Tibial nerve (tissue), 4 donors: ENCODE results near the gene PEX26. TPM values are rescaled to one million over a fixed set of nuclear protein-coding genes. Genes with fewer than 3 reads are reported as not detected.
A peak's percentile ranks its signal among the peaks of the same experiment; 100 is the strongest.

Source experiments
- DNase-seq, 2 donors: peaks; one replicate each; pipeline ENCODE4 v3.0.0-alpha.2; 2019; ENCODE audit warnings: low spot score in 2 of 2
- H3K27ac ChIP-seq, 4 donors: fragments of 200-600 bp; sonication (generic) in 3 of 4; one replicate each; pipeline ENCODE4 v1.5.1; 2017 to 2019; ENCODE audit warnings: mild to moderate bottlenecking in 1 of 4
- H3K27me3 ChIP-seq, 2 donors: fragments of 200-600 bp; sonication (generic) in 1 of 2; one replicate each; pipeline versions ENCODE4 v1.5.1 to v1.6.0; 2017 to 2019
- H3K36me3 ChIP-seq, 3 donors: fragments of 200-600 bp; sonication (generic); one replicate each; pipeline ENCODE4 v1.5.1; 2018 to 2019
- H3K4me1 ChIP-seq, 4 donors: fragments of 200-600 bp; sonication (generic) in 3 of 4; one replicate each; pipeline ENCODE4 v1.5.1; 2017 to 2019
- H3K4me3 ChIP-seq, 4 donors: fragments of 200-600 bp; sonication (generic) in 3 of 4; one replicate each; pipeline ENCODE4 v1.5.1; 2017 to 2019; ENCODE audit warnings: mild to moderate bottlenecking in 1 of 4, moderate library complexity in 1 of 4
- H3K9me3 ChIP-seq, 4 donors: fragments of 200-600 bp; sonication (generic) in 3 of 4; one replicate each; pipeline ENCODE4 v1.5.1; 2017 to 2019
- EP300 ChIP-seq, 2 donors: sonication (generic); formaldehyde crosslinking; IDR thresholded peaks; one replicate each; pipeline ENCODE4 v1.6.1; 2017; ENCODE audit warnings: antibody characterized with exemption in 2 of 2, mild to moderate bottlenecking in 1 of 2
- POLR2A ChIP-seq, 2 donors: fragments of 450-650 bp; IDR thresholded peaks; one replicate each; pipeline ENCODE4 v1.6.1; 2017; ENCODE audit warnings: antibody characterized with exemption in 2 of 2, mild to moderate bottlenecking in 2 of 2, moderate library complexity in 2 of 2
- WGBS, 2 donors: methylation state at CpG; one replicate each; pipeline ENCODE4 v1.1.5; 2018; 5-methylcytosine and 5-hydroxymethylcytosine counted together
- total RNA-seq, 4 donors: library from RNA; depleted of rRNA; stranded (reverse); fragments of >200 nt; gene quantifications; one replicate each; pipeline ENCODE4 v1.1.0, GENCODE V29; 2016
- TF ChIP-seq, protein P1 (sequence below), 5 experiments: fragments of 200-600 bp in 3 of 5; fragments of 450-650 bp in 2 of 5; sonication (generic) in 3 of 5; IDR thresholded peaks; one replicate each; pipeline ENCODE4 v1.5.1; 2016 to 2019; ENCODE audit warnings: antibody characterized with exemption in 5 of 5, mild to moderate bottlenecking in 3 of 5, moderate library complexity in 2 of 5

The PEX26 gene
- total RNA-seq, 4 donors from 2014 or later, result 15.3 to 36.3 (median 29.4) TPM

DNA sequence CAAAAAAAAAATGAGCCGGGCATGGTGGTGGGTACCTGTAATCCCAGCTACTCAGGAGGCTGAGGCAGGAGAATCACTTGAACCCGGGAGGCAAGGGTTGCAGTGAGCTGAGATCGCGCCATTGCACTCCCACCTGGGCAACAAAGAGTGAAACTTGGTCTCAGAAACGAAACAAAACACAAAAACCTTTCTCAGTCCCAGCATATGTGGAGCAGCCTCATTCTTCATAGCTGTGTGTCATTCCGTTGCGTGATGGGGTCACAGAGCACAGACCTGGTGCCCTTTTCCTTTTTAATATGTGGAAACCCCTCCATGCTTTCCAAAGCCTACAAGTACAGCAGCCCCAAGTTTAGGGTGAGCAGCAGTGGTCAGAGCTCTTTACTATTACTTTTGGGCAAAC lies 13.7 kb downstream of the PEX26 start:
- Histone ChIP-seq H3K9me3 (no peaks in the 10 kb centered on the region), H3K4me3 (peak overlapping the region; percentile 13 to 46 (median 36)), H3K4me1 (peaks cover 0 to 27% (median 7%) of the 10 kb centered on the region in 4 donors), H3K27ac (peak overlapping the region; percentile 67 to 95 (median 86)), H3K27me3 (no peaks in the 10 kb centered on the region), H3K36me3 (peaks cover 0 to 36% (median 14%) of the 10 kb centered on the region in 3 donors)
- TF ChIP-seq POLR2A (IDR thresholded peaks at IDR 0.05) (no peak), EP300 (IDR thresholded peaks at IDR 0.05) (no peak)
- TF ChIP-seq, protein P1, sequence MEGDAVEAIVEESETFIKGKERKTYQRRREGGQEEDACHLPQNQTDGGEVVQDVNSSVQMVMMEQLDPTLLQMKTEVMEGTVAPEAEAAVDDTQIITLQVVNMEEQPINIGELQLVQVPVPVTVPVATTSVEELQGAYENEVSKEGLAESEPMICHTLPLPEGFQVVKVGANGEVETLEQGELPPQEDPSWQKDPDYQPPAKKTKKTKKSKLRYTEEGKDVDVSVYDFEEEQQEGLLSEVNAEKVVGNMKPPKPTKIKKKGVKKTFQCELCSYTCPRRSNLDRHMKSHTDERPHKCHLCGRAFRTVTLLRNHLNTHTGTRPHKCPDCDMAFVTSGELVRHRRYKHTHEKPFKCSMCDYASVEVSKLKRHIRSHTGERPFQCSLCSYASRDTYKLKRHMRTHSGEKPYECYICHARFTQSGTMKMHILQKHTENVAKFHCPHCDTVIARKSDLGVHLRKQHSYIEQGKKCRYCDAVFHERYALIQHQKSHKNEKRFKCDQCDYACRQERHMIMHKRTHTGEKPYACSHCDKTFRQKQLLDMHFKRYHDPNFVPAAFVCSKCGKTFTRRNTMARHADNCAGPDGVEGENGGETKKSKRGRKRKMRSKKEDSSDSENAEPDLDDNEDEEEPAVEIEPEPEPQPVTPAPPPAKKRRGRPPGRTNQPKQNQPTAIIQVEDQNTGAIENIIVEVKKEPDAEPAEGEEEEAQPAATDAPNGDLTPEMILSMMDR (IDR thresholded peaks at IDR 0.05), result no peak
- DNase-seq, result no peak
- WGBS, 2 donors, result 43 to 46% methylated on average over 7 of the region's 7 CpGs

DNA sequence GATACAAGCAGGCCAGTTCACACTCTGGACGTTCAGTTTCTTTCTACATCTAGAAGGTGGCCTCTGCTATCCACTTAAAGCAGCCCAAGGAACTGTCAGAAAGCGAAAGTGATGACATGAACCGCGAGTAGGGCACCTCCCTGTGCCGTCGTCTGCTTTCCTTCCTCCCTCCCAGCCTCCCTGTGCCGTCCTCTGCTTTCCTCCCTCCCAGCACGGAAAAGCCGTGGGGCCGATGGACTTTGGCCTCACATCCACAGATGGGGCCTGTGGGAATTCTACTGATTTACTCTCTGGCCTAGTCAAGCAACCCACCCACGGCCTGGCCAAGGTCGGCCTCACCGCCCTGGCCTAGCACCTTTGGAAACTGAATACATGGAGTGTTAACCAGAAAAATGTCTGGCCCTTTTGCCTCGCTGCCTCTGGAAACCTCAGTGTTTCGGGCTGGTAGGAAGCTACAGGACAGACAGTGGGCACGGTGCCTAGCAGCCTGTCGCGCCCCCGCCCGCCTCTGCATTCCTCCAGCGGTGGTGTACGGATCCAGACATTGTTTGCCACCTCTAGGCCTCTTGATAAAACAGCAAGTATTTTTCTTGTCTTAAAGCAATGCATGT lies 14.2 kb downstream of the PEX26 start:
- WGBS, 2 donors, result 14 to 17% methylated on average over 22 of the region's 22 CpGs
- H3K27ac ChIP-seq, result peak overlapping the region; percentile 67 to 95 (median 86)
- peaks cover 0 to 27% (median 7%) of the 10 kb centered on the region in 4 donors for H3K4me1 ChIP-seq
- peaks cover 0 to 32% (median 14%) of the 10 kb centered on the region in 3 donors for H3K36me3 ChIP-seq
- peak; percentile 39 to 51 for DNase-seq
- TF ChIP-seq, protein P1 (IDR thresholded peaks at IDR 0.05), result peak in 1 of 5 experiments; percentile 7
- TF ChIP-seq POLR2A (IDR thresholded peaks at IDR 0.05), result no peak
- TF ChIP-seq EP300 (IDR thresholded peaks at IDR 0.05), result peak in 1 of 2 donors; percentile 73
- no peaks in the 10 kb centered on the region for H3K27me3 ChIP-seq
- peak overlapping the region; percentile 13 to 46 (median 36) for H3K4me3 ChIP-seq
- H3K9me3 ChIP-seq, result no peaks in the 10 kb centered on the region

DNA sequence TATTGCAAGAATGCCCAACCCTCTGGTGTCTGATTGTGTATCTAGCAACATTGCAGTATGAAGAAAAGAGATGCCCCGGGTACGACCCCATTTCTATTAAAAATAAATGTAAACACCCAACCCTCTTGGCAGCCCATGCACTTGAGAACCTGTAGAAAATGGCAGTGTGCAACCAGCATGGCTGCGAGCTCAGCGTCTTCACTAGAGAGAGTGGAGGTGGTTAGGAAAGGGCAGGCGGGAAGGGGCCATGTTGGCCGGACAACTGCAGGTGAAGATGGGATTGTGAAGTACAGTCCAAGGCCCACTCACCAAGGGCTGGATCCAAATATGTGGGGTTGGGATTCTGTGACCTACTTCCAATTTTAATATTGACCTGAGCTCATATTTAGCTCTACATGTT lies 15.9 kb downstream of the PEX26 start:
- DNase-seq, result no peak
- Histone ChIP-seq H3K27ac (no peak overlapping the region), H3K4me1 (peaks cover 0 to 27% (median 7%) of the 10 kb centered on the region in 4 donors), H3K36me3 (peaks cover 0 to 16% (median 0%) of the 10 kb centered on the region in 3 donors), H3K27me3 (no peaks in the 10 kb centered on the region), H3K4me3 (no peak overlapping the region), H3K9me3 (no peaks in the 10 kb centered on the region)
- TF ChIP-seq POLR2A (IDR thresholded peaks at IDR 0.05), result no peak
- TF ChIP-seq EP300 (IDR thresholded peaks at IDR 0.05), result no peak
- TF ChIP-seq, protein P1 (IDR thresholded peaks at IDR 0.05), result no peak
- 94 to 96% methylated on average over 6 of the region's 6 CpGs for WGBS, 2 donors

DNA sequence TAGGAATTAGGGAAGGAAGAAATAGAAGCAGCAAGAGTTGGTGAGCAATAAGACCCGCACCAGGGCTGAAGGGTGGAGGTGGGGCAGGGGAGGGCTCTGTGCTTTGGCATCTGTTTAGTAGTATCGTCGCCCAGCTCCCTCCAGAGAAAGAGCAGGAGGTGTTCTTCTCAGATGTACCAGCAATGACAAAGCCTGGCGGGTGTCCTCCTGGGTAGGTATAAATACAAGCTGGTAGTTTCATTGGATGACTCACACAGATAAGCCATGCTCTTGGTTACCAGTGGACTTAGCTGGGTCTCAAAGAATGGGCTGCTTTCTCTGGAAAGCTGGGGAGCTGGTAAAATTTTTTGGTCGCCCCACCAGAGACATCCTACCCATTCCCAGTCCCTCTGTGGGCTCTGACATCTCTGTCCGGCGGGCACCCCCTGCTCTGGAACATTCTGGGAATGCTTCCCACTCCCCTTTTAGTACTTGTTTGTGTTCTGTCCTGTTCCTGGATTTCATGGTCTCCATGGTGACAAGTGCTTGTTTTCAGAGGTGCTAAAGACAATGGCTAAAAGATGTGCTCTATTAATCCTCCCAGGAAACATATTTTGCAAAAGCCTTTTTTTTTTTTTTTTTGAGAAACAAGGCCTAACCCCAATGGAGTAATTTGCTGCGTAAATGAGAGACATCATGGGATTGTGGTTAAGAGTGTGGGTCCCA lies 17.5 kb downstream of the PEX26 start:
- WGBS, 2 donors, result 88 to 89% methylated on average over 8 of the region's 8 CpGs
- no peaks in the 10 kb centered on the region for H3K9me3 ChIP-seq
- no peak for DNase-seq
- no peak overlapping the region for H3K4me3 ChIP-seq
- TF ChIP-seq POLR2A (IDR thresholded peaks at IDR 0.05) (no peak), EP300 (IDR thresholded peaks at IDR 0.05) (no peak)
- TF ChIP-seq, protein P1 (IDR thresholded peaks at IDR 0.05), result no peak
- peaks cover 0 to 27% (median 7%) of the 10 kb centered on the region in 4 donors for H3K4me1 ChIP-seq
- no peaks in the 10 kb centered on the region for H3K27me3 ChIP-seq
- peaks cover 0 to 8% (median 0%) of the 10 kb centered on the region in 3 donors for H3K36me3 ChIP-seq
- H3K27ac ChIP-seq, result no peak overlapping the region

DNA sequence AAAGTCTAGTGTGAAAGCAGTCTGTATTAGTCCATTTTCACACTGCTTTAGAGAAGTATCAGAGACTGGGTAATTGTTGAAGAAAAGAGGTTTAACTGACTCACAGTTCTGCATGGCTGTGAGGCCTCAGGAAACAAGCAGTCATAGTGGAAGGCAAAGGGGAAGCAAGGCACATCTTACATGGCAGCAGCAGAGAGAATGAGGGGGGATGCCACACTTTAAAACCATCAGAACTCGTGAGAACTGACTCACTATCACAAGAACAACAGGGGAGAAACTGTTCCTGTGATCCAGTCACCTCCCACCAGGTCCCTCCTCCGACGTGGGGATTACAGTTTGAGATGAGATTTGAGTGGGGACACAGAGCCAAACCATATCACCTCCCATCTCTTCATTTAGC lies 19.0 kb downstream of the PEX26 start:
- no peak for DNase-seq
- Histone ChIP-seq H3K4me1 (peaks cover 0 to 19% (median 3%) of the 10 kb centered on the region in 4 donors), H3K27me3 (no peaks in the 10 kb centered on the region), H3K27ac (no peak overlapping the region), H3K4me3 (no peak overlapping the region), H3K36me3 (peaks cover 0 to 19% (median 0%) of the 10 kb centered on the region in 3 donors), H3K9me3 (no peaks in the 10 kb centered on the region)
- WGBS, 2 donors, result 72 to 75% methylated on average over 3 of the region's 3 CpGs
- TF ChIP-seq, protein P1 (IDR thresholded peaks at IDR 0.05), result no peak
- TF ChIP-seq POLR2A (IDR thresholded peaks at IDR 0.05) (no peak), EP300 (IDR thresholded peaks at IDR 0.05) (no peak)
